ENCODE results near the gene CCL13. TPM values are rescaled to one million over a fixed set of nuclear protein-coding genes. Genes with fewer than 3 reads are reported as not detected.

CCL13 gene
- total and polyA plus RNA-seq, 2 of the 8 experiments (the other 6 are each of a cell fraction or from before 2014, with no cell fraction given) = not detected

DNA sequence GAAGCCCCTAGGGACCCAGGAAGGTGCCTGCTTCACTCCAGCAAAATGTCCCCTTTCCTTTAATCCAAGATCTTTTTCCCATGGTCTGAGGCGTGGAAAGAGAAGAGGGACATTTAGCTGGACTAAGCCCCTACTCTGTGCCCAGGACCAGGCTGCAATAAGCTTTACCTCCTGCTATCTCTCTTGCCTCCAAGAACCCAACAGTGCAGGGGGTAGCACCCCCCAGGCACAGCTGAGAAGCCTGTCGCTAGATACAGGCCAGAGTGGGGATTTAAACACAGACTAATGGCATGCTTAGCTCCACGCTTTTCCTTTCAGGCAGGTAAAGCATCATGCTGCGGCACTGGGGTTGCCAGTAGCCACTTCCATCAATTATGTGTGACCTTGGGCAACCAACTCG lies 31.3 kb downstream of the CCL13 start:
- 73% methylated on average over 5 of the region's 5 CpGs; no CpG with 5 or more reads in 1 of the 2 experiments for WGBS, 2 experiments (ENCODE audit: extremely low coverage in 1 of 2, insufficient coverage in 1 of 2, insufficient read length in 1 of 2, insufficient replicate concordance in 2 of 2, low coverage in 1 of 2, low lambda C conversion rate in 2 of 2, missing lambda C conversion rate in 1 of 2)
- Histone ChIP-seq H3K23ac (ENCODE audit: insufficient read length) (no peak overlapping the region), H3K27ac (ENCODE audit: low read depth, low read length) (no peak overlapping the region), H3K4ac (replicated peaks; ENCODE audit: insufficient read length, low read depth, low read length) (no peak overlapping the region), H4K91ac (replicated peaks; ENCODE audit: insufficient read length, low read length) (no peak overlapping the region), H3K27me3 (replicated peaks in 1 of 4; ENCODE audit: control insufficient read depth in 3 of 4, extremely low read depth in 1 of 4, insufficient read depth in 3 of 4, low read length in 3 of 4) (no peaks in the 10 kb centered on the region; a peak in 1 of 7 replicates), H4K20me1 (replicated peaks in 1 of 2; ENCODE audit: control insufficient read depth in 1 of 2, insufficient read depth in 2 of 2, low read length in 2 of 2) (no peaks in the 10 kb centered on the region), H3K14ac (ENCODE audit: insufficient read length) (no peak overlapping the region), H3K79me1 (ENCODE audit: low read depth, low read length) (no peaks in the 10 kb centered on the region), H3K4me3 (ENCODE audit: extremely low read depth in 1 of 4, insufficient read depth in 2 of 4, low read depth in 3 of 4, low read length in 4 of 4) (no peak overlapping the region), H2BK20ac (ENCODE audit: low read length) (no peak overlapping the region), H2BK120ac (replicated peaks; ENCODE audit: low read depth, low read length) (no peak overlapping the region), H3K4me2 (ENCODE audit: insufficient read depth in 1 of 2, low read depth in 2 of 2, low read length in 2 of 2) (no peak overlapping the region), H3K23me2 (ENCODE audit: low read depth, low read length) (no peaks in the 10 kb centered on the region), H3K79me2 (ENCODE audit: control insufficient read depth in 1 of 2, insufficient read depth in 2 of 2, low read length in 2 of 2) (no peaks in the 10 kb centered on the region), H4K8ac (ENCODE audit: extremely low read depth, insufficient read depth, low read length) (no peak overlapping the region), H2AFZ (ENCODE audit: low read length) (no peak overlapping the region; the same call in 1 of the 2 replicates), H3K9me3 (ENCODE audit: insufficient read depth in 2 of 2, low read depth in 1 of 2, low read length in 1 of 2) (no peaks in the 10 kb centered on the region), H2BK5ac (ENCODE audit: low read depth, low read length) (no peak overlapping the region), H4K5ac (ENCODE audit: insufficient read length, low read depth, low read length) (no peak overlapping the region), H3K56ac (replicated peaks; ENCODE audit: insufficient read length, low read depth, low read length) (no peak overlapping the region), H3K4me1 (replicated peaks in 1 of 4; ENCODE audit: control insufficient read depth in 3 of 4, insufficient read depth in 4 of 4, low read length in 3 of 4) (no peaks in the 10 kb centered on the region), H2AK5ac (ENCODE audit: low read depth, low read length) (no peak overlapping the region), H3K18ac (ENCODE audit: extremely low read depth, low read length) (no peak overlapping the region), H3K36me3 (ENCODE audit: control insufficient read depth in 2 of 4, insufficient read depth in 4 of 4, low read length in 3 of 4) (no peaks in the 10 kb centered on the region), H2BK15ac (ENCODE audit: low read length) (no peak overlapping the region), H2BK12ac (ENCODE audit: low read depth, low read length) (no peak overlapping the region), H3K9ac (replicated peaks in 1 of 4; ENCODE audit: extremely low read depth in 1 of 4, low read depth in 3 of 4, low read length in 3 of 4) (no peak overlapping the region)
- FAIRE-seq (no peak), DNase-seq (ENCODE audit: low read depth in 1 of 2, low spot score in 2 of 2) (no peak)
- POLR2A ChIA-PET (ENCODE audit: partially characterized antibody) = no interaction called here
- CTCF ChIA-PET (ENCODE audit: partially characterized antibody) = interaction anchor here (0.6 to 4.3 kb wide), 8 partner anchors 9 to 224 kb away, joined by 3 to 30 read pairs (median 4); partner anchors contain the start of genes CCL1 and CCL13
- TF ChIP-seq EZH2 (IDR thresholded peaks at IDR 0.05; ENCODE audit: low read depth, low read length, severe bottlenecking) (no peak), TAF1 (IDR thresholded peaks at IDR 0.05; ENCODE audit: low read depth, low read length) (no peak), CBX8 (IDR thresholded peaks at IDR 0.05; ENCODE audit: borderline replicate concordance, low read depth, low read length) (no peak), CBX5 (IDR thresholded peaks at IDR 0.05; ENCODE audit: low read depth, low read length) (no peak), GTF2F1 (IDR thresholded peaks at IDR 0.05; ENCODE audit: borderline replicate concordance, low read depth, low read length) (no peak), POLR2AphosphoS5 (IDR thresholded peaks at IDR 0.05; ENCODE audit: low read depth, low read length) (no peak), NRF1 (IDR thresholded peaks at IDR 0.05; ENCODE audit: low read depth, low read length) (no peak), RNF2 (IDR thresholded peaks at IDR 0.05; ENCODE audit: borderline replicate concordance, low read depth, low read length, missing control alignments, poor library complexity, severe bottlenecking) (no peak), BRCA1 (IDR thresholded peaks at IDR 0.05; ENCODE audit: low read depth, low read length) (no peak), FOSL1 (IDR thresholded peaks at IDR 0.05; ENCODE audit: insufficient read depth, low read depth, low read length) (no peak), KDM4A (IDR thresholded peaks at IDR 0.05; ENCODE audit: low read depth, low read length, severe bottlenecking) (no peak), GABPA (IDR thresholded peaks at IDR 0.05; ENCODE audit: borderline replicate concordance, insufficient read depth, low read length) (no peak)
- TF ChIP-seq, protein P1, sequence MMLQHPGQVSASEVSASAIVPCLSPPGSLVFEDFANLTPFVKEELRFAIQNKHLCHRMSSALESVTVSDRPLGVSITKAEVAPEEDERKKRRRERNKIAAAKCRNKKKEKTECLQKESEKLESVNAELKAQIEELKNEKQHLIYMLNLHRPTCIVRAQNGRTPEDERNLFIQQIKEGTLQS (IDR thresholded peaks at IDR 0.05; ENCODE audit: insufficient read depth, low read depth, low read length) = no peak
